A673 (cell line): ENCODE measurements around the gene KPNA6. TPM values are rescaled to one million over a fixed set of nuclear protein-coding genes. Genes with fewer than 3 reads are reported as not detected.

ENCODE experiments used
- BruUV-seq: library from RNA; stranded (reverse); fragments of 400-500 nt; replicated peaks from 2 replicates; lab custom pipeline; 2021; lab: Mats Ljungman, UMichigan
- CTCF ChIA-PET: fragments of 300-600 bp; sonication (Branson Sonifier 250); formaldehyde crosslinking; loops from one replicate; lab custom pipeline; 2022; ENCODE audit warnings: antibody characterized with exemption; lab: Charles Lee
- POLR2A ChIA-PET: fragments of 300-600 bp; sonication (Branson Sonifier 250); formaldehyde crosslinking; loops from one replicate; lab custom pipeline; 2022; ENCODE audit warnings: antibody characterized with exemption; ENCODE audit not compliant: low non-redundant PET; lab: Charles Lee
- DNase-seq: peaks from one replicate; pipeline ENCODE4 v3.0.0-alpha.2; 2015; ENCODE audit warnings: low spot score
- H3K27ac ChIP-seq: fragments of 200-600 bp; sonication (generic); 2 replicates; pipeline ENCODE4 v1.5.1; 2016; ENCODE audit warnings: mixed run types, low read depth, mild to moderate bottlenecking, mixed read lengths, antibody characterized with exemption, low read length; ENCODE audit not compliant: poor library complexity, severe bottlenecking
- H3K27me3 ChIP-seq: fragments of 200-600 bp; sonication (generic); replicated peaks from 2 replicates; pipeline ENCODE4 v1.6.1; 2017; ENCODE audit warnings: mixed run types, low read depth, mild to moderate bottlenecking, mixed read lengths, antibody characterized with exemption, low read length; ENCODE audit not compliant: insufficient read depth, poor library complexity
- H3K36me3 ChIP-seq: fragments of 200-600 bp; sonication (generic); 2 replicates; pipeline ENCODE4 v1.6.1; 2016; ENCODE audit warnings: mixed run types, mild to moderate bottlenecking, mixed read lengths, antibody characterized with exemption, low read length; ENCODE audit not compliant: insufficient read depth, poor library complexity, severe bottlenecking
- H3K4me1 ChIP-seq: fragments of 200-600 bp; sonication (generic); 2 replicates; pipeline ENCODE4 v1.6.1; 2017; ENCODE audit warnings: mixed run types, mild to moderate bottlenecking, mixed read lengths, antibody characterized with exemption, low read length; ENCODE audit not compliant: insufficient read depth, poor library complexity, severe bottlenecking
- H3K4me3 ChIP-seq: fragments of 200-600 bp; sonication (generic); 2 replicates; pipeline ENCODE4 v1.5.1; 2016; ENCODE audit warnings: low read depth, mixed run types, mild to moderate bottlenecking, mixed read lengths, low read length; ENCODE audit not compliant: poor library complexity, severe bottlenecking
- H3K9me3 ChIP-seq: fragments of 200-600 bp; sonication (generic); 2 replicates; pipeline ENCODE4 v1.6.1; 2016; ENCODE audit warnings: mixed run types, low read depth, mild to moderate bottlenecking, mixed read lengths, antibody characterized with exemption, low read length; ENCODE audit not compliant: poor library complexity, severe bottlenecking
- EZH2 ChIP-seq: fragments of 200-600 bp; sonication (generic); IDR thresholded peaks from 2 replicates; pipeline ENCODE4 v1.6.1; 2017; ENCODE audit warnings: borderline replicate concordance, low read depth, mild to moderate bottlenecking, mixed read lengths, antibody characterized with exemption, low read length; ENCODE audit not compliant: poor library complexity, severe bottlenecking
- intact Hi-C: fragments of 100-400 bp; cut with micrococcal nuclease; formaldehyde crosslinking; loops from one replicate; pipeline ENCODE4 v1.10.0; 2022; ENCODE audit not compliant: unreplicated experiment
- total RNA-seq: library from RNA; stranded (reverse); gene quantifications from 2 replicates; pipeline ENCODE4 v1.2.3, GENCODE V29; 2021
- TF ChIP-seq, protein P1 (sequence below): fragments of 300-800, 200-600 bp; sonication (generic); conservative IDR thresholded peaks from 2 replicates; pipeline ENCODE4 v1.5.1; 2017; ENCODE audit warnings: low read depth, mild to moderate bottlenecking, antibody characterized with exemption, low read length, moderate library complexity, mixed read lengths

KPNA6 gene
- total RNA-seq, 1 experiment from 2014 or later, result 96.8 TPM

DNA sequence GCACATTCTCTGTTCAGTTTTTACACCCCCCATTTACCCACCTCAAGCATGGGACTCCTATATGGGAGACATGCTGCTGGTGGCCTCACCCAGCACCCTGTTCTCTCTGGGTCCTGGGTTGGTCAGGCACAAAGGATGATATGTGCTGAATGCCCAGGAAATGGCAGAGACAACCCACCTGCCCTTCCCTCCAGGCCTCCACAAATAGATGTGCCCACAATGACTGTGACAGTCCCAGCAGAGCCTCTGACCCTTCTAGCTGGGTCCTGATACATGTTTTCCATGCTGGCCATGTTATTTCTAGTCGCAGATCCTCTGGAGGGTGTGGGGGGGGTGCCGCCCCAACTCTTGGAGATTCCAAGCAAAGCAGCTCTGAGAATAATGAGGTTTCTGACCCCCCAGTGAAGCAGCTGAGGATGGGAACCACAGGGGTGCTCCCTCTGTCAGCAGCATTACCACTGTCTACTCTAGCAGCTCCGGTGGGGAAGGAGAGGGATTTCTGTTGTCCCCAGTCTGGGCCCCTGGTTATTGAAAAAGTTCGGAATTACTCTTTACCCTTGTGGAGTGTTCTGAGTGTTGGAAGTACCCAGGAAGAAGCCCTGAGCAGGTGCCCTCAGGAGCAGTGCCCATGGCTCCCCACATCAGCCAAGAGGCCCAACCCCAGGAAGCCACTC, 91.3 kb downstream of the KPNA6 start:
- DNase-seq, result no peak
- Histone ChIP-seq H3K36me3 (peaks cover 32% of the 10 kb centered on the region), H3K9me3 (no peaks in the 10 kb centered on the region), H3K4me1 (peaks cover 14% of the 10 kb centered on the region), H3K27ac (peak overlapping the region; percentile 75), H3K27me3 (no peaks in the 10 kb centered on the region), H3K4me3 (no peak overlapping the region)
- TF ChIP-seq, protein P1, sequence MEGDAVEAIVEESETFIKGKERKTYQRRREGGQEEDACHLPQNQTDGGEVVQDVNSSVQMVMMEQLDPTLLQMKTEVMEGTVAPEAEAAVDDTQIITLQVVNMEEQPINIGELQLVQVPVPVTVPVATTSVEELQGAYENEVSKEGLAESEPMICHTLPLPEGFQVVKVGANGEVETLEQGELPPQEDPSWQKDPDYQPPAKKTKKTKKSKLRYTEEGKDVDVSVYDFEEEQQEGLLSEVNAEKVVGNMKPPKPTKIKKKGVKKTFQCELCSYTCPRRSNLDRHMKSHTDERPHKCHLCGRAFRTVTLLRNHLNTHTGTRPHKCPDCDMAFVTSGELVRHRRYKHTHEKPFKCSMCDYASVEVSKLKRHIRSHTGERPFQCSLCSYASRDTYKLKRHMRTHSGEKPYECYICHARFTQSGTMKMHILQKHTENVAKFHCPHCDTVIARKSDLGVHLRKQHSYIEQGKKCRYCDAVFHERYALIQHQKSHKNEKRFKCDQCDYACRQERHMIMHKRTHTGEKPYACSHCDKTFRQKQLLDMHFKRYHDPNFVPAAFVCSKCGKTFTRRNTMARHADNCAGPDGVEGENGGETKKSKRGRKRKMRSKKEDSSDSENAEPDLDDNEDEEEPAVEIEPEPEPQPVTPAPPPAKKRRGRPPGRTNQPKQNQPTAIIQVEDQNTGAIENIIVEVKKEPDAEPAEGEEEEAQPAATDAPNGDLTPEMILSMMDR, result no peak
- TF ChIP-seq EZH2, result no peak
- intact Hi-C loops, result no loop called here
- ChIA-PET POLR2A (no interaction called here), CTCF (no interaction called here)
- BruUV-seq, result no TSS peak

DNA sequence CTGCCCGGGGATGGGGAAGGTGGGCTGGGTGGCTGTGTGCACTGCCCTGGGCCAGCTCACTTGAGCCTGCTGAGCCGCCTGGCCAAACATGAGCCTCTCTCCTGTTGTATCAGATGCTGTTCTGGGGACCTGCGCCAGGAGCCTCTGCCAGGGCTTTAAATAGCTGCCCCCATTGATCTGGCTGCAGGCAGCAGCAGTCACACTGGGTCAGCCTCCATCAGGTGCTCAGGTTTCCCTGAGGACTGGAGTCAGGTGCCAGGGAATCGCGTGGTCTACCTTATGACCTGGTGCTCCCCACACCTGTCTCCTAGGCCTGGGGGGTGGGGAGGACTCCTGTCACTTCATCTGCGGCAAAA, 91.8 kb downstream of the KPNA6 start:
- Histone ChIP-seq H3K36me3 (peaks cover 27% of the 10 kb centered on the region), H3K27ac (peak overlapping the region; percentile 75), H3K9me3 (no peaks in the 10 kb centered on the region), H3K4me3 (peak overlapping the region; percentile 62), H3K4me1 (peaks cover 14% of the 10 kb centered on the region), H3K27me3 (no peaks in the 10 kb centered on the region)
- POLR2A ChIA-PET, result no interaction called here
- no TSS peak for BruUV-seq
- no peak for TF ChIP-seq EZH2
- TF ChIP-seq, protein P1, result no peak
- CTCF ChIA-PET, result no interaction called here
- intact Hi-C loops, result no loop called here
- DNase-seq, result no peak

DNA sequence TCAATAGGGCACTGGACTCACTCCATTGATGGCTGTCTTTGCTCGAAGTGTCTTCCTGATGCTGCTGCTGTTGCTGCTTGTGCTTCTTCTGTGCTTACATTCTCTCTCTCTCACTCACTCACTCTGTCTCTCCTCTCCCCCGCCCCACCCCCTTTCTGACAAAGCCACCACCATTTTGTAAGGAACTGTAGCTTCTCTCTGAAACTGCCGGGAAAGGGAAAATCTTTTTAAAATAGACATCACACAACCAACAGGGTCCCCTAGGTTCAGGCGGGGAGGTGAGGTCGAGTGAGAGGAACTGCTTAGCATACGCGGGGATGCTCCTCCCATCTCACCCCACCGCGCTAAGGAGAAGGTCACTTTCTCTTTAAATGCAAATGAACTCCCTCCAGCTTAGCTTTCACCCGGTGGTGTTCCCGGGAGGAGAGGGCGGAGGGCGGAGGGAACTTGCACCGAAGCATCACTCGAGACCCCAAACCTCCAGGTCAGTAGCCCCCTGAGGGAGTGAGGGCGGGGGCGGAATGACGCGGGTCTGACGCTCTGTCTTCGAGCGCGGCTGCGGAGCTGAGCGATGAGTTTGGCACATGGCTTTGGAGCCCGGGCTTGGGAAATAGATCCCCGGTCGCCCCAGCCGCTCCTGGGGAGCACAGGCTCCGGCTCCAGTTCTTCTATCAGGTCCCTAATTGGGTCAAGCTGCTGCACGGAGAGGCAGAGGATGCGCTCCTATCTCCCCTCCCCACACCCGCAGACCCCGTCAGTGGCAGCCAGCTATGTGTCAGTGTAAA, 92.6 kb downstream of the KPNA6 start, which contains the start of gene CCDC28B:
CCDC28B (plus strand) TSS at position 370 of the 785 bp plus-strand sequence. CDS start 1,341 bp downstream, outside the sequence.
- H3K4me3 ChIP-seq, result peak within 1 kb of the TSS; percentile 62
- peak; percentile 71 for DNase-seq
- no peaks in the 10 kb centered on the region for H3K9me3 ChIP-seq
- peaks cover 21% of the 10 kb centered on the region for H3K36me3 ChIP-seq
- H3K4me1 ChIP-seq, result peaks cover 14% of the 10 kb centered on the region
- H3K27me3 ChIP-seq, result no peaks in the 10 kb centered on the region
- BruUV-seq, result no TSS peak
- ChIA-PET POLR2A (interaction anchor here (0.6 kb wide), 1 partner anchor 126 kb away, joined by 6 read pairs; no protein-coding TSS in a partner anchor), CTCF (interaction anchor here (0.5 to 1.2 kb wide), 4 partner anchors 15 to 136 kb away, joined by 3 to 4 read pairs (median 3); partner anchors contain the start of gene MARCKSL1)
- no peak for TF ChIP-seq EZH2
- TF ChIP-seq, protein P1, result no peak
- intact Hi-C loops, result no loop called here
- H3K27ac ChIP-seq, result peak within 1 kb of the TSS; percentile 75
